Stimulated activated memory B cell treated with anti-CD40 and anti-IgM and Interleukin-4, amounts not matched to agents 10 μg/mL and 1 μg/mL and 100 μg/mL, for 72 hours (primary cell): ENCODE data around the gene GPR34.

ENCODE experiments used
- ATAC-seq: fragments of 150-1000 bp; cut with Tn5 transposase; 2 replicates; pipeline ENCODE4 v1.10.0; 2021
- H3K27ac Mint-ChIP-seq: one replicate; pipeline ENCODE4 v1.8.0; 2022; ENCODE audit warnings: mild to moderate bottlenecking, mixed read lengths
- H3K27me3 Mint-ChIP-seq: one replicate; pipeline ENCODE4 v1.8.0; 2022; ENCODE audit warnings: mixed read lengths
- H3K36me3 Mint-ChIP-seq: one replicate; pipeline ENCODE4 v1.8.0; 2022; ENCODE audit warnings: mixed read lengths
- H3K4me1 Mint-ChIP-seq: one replicate; pipeline ENCODE4 v1.8.0; 2022; ENCODE audit warnings: mixed read lengths
- H3K4me3 Mint-ChIP-seq: one replicate; pipeline ENCODE4 v1.8.0; 2022; ENCODE audit warnings: mild to moderate bottlenecking, moderate library complexity, mixed read lengths
- H3K9me3 Mint-ChIP-seq: one replicate; pipeline ENCODE4 v1.8.0; 2022; ENCODE audit warnings: mixed read lengths

GPR34 gene

DNA sequence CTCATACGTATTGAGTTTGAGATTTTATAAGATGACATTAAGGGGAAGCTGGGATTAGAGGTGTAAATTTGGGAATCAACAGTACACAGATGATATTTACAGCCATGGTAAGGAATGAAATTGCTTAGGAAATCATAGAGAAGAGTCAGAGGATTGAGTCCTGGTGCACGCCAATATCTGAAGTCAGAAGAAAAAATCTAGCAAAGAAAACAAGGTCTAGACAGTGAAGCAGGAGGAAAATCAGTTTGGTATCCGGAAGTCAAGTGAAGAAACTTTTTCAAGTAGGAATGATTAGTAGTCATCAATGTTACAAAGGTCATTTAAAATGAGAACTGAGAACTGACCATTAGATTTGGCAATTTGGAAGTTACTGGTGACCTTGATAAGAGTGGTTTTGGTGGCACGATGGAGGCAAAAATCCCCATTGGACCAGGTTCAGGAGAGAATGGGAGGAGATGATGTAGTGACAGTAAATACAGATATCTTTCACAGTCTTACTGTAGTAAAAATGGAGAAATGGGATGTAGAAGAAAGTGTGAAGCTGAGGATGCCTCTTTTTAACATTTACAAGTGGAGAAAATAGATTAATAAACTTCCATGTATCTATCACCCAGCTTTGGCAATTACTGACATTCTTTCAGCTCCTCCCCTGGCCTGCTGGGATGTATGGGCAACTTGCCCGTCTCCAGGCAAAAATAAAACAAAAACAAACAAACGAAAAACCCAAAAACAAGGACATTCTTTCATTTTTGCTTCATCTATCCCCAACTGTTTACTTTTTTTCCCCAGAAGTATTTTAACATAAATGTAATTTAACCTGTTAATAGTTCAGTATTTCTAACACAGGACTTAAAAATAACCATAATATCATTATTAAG lies 11.4 kb upstream of the GPR34 start:
- Mint-ChIP-seq H3K4me3 (no peak overlapping the region), H3K27ac (no peak overlapping the region), H3K9me3 (no peaks in the 10 kb centered on the region), H3K27me3 (no peaks in the 10 kb centered on the region), H3K4me1 (peaks cover 10% of the 10 kb centered on the region), H3K36me3 (peaks cover 19% of the 10 kb centered on the region)
- ATAC-seq, result no peak

DNA sequence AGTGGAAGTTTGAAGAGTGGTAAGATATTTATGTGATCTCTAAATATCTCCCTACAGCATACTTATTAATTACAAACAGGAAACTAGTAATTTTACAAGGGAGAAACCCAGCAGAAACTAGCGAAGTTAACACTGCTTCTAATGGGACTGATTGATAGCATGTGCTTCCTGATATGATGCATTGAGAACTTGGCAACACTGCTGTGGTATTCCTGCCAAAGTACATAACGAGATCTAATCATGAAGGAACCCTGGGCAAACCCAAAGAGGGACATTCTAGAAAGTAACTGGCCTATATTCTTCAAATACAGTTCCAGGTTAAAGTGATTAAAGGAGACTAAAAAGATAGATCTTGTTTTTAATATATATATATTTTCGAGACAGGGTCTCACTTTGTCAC lies 4.6 kb upstream of the GPR34 start:
- Mint-ChIP-seq H3K27ac (no peak overlapping the region), H3K4me1 (peaks cover 20% of the 10 kb centered on the region), H3K36me3 (no peaks in the 10 kb centered on the region), H3K9me3 (no peaks in the 10 kb centered on the region), H3K27me3 (no peaks in the 10 kb centered on the region), H3K4me3 (no peak overlapping the region)
- no peak for ATAC-seq

DNA sequence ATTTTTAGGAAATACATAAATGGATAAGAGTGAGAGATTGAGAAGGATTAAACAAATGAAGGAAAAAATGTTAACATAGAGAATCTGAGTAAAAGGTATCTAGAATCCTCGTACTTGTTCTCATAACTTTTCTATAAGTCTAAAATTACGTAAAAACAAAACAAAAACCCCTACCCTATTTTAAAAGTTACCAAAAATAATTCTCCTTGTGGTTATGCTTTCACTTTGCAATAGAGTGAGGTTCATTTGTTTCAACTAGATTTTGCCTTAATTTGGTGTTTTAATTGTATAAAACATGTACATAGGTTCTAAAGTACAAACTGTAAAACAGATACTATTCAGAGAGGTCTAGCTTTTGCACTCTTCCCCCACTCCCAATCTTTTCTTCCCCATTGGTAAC lies 3.8 kb upstream of the GPR34 start:
- no peaks in the 10 kb centered on the region for H3K27me3 Mint-ChIP-seq
- H3K36me3 Mint-ChIP-seq, result no peaks in the 10 kb centered on the region
- H3K4me3 Mint-ChIP-seq, result no peak overlapping the region
- H3K9me3 Mint-ChIP-seq, result no peaks in the 10 kb centered on the region
- H3K4me1 Mint-ChIP-seq, result peaks cover 20% of the 10 kb centered on the region
- no peak for ATAC-seq
- no peak overlapping the region for H3K27ac Mint-ChIP-seq

GRCh38 chrX:41686788-41687187 lies 2.0 kb upstream of the GPR34 start:
- Mint-ChIP-seq H3K36me3 (no peaks in the 10 kb centered on the region), H3K27ac (no peak overlapping the region), H3K4me3 (no peak overlapping the region), H3K4me1 (peaks cover 20% of the 10 kb centered on the region), H3K27me3 (no peaks in the 10 kb centered on the region), H3K9me3 (no peaks in the 10 kb centered on the region)
- no peak for ATAC-seq

DNA sequence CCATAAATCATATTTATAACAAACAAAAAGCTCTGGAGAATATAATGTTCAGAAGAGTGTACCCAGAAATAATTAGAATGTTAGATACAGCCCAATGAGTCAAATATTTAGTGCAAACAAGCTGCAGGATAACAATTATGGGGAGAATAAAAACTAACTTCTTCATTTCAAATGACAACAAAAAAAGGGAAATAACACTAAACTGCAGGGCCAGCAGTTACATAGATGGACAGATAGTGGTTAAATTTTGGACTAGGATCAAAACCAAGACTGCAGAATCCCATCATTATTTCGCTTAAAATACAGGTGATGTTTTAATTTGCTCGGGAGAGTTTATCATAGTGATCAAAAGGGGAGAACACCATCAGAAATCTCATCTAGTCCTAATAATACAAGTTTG lies 617 bp upstream of the GPR34 start:
- Mint-ChIP-seq H3K9me3 (no peaks in the 10 kb centered on the region), H3K36me3 (no peaks in the 10 kb centered on the region), H3K4me3 (no peak overlapping the region), H3K27me3 (no peaks in the 10 kb centered on the region), H3K4me1 (peaks cover 30% of the 10 kb centered on the region), H3K27ac (no peak overlapping the region)
- ATAC-seq, result no peak

GRCh38 chrX:41689711-41690110 lies 938 bp downstream of the GPR34 start:
- Mint-ChIP-seq H3K9me3 (no peaks in the 10 kb centered on the region), H3K36me3 (peaks cover 6% of the 10 kb centered on the region), H3K4me1 (peaks cover 37% of the 10 kb centered on the region), H3K4me3 (no peak overlapping the region), H3K27ac (no peak overlapping the region), H3K27me3 (no peaks in the 10 kb centered on the region)
- no peak for ATAC-seq

DNA sequence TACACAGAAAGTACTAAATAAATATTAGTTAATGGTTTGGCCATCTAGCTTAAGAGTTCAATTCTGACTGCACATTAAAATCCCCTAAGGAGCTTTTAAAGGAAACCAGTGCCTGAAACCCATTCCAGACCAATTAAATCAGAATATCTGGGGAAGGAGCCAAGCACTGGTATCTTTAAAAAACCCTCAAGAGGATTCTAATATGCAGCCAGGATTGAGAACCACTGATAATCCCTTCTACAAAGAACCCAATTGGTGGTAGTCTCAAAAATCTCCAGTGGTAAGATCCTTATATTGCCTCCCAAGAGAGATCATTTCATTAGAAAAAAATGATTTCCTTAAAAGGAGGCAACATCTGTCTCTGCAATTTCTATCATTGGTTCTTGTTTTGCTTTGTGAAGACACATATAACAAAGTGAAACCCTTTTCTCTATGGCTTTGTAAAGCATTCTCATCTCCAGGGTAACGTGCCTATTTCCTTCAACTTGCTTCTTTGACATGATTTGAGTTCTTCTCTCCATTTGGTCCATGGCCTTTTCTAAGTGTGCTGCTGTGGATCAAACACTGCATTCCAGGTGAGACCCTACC lies 3.5 kb downstream of the GPR34 start:
- peaks cover 13% of the 10 kb centered on the region for H3K36me3 Mint-ChIP-seq

GRCh38 chrX:41693024-41693423 lies 4.3 kb downstream of the GPR34 start:
- peaks cover 13% of the 10 kb centered on the region for H3K36me3 Mint-ChIP-seq
- no peak overlapping the region for H3K4me3 Mint-ChIP-seq
- no peaks in the 10 kb centered on the region for H3K9me3 Mint-ChIP-seq
- H3K27ac Mint-ChIP-seq, result no peak overlapping the region
- no peaks in the 10 kb centered on the region for H3K27me3 Mint-ChIP-seq
- no peak for ATAC-seq
- peaks cover 25% of the 10 kb centered on the region for H3K4me1 Mint-ChIP-seq

More for the DNA sequence above, 3.5 kb downstream of the GPR34 start:
- ATAC-seq, result no peak
- Mint-ChIP-seq H3K4me1 (peaks cover 28% of the 10 kb centered on the region), H3K9me3 (no peaks in the 10 kb centered on the region), H3K27me3 (no peaks in the 10 kb centered on the region), H3K4me3 (no peak overlapping the region), H3K27ac (no peak overlapping the region)

DNA sequence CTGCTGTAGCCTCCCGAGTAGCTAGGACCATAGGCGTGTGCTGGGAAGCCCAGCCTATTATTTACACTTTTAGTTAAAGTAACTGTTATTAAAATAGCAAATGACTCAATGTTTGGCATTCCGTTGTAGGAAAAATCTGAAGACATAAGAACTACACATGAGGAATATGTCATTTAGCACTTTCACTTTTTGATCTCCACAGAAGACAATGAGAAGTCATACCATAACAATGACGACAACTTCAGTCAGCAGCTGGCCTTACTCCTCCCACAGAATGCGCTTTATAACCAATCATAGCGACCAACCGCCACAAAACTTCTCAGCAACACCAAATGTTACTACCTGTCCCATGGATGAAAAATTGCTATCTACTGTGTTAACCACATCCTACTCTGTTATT lies 6.7 kb downstream of the GPR34 start:
- Mint-ChIP-seq H3K4me3 (no peak overlapping the region), H3K4me1 (peaks cover 17% of the 10 kb centered on the region), H3K27ac (no peak overlapping the region), H3K9me3 (no peaks in the 10 kb centered on the region), H3K36me3 (peaks cover 13% of the 10 kb centered on the region), H3K27me3 (no peaks in the 10 kb centered on the region)
- ATAC-seq, result no peak

GRCh38 chrX:41703574-41704029 lies 14.8 kb downstream of the GPR34 start:
- Mint-ChIP-seq H3K4me3 (no peak overlapping the region), H3K9me3 (no peaks in the 10 kb centered on the region), H3K36me3 (no peaks in the 10 kb centered on the region), H3K4me1 (peaks cover 41% of the 10 kb centered on the region), H3K27ac (no peak overlapping the region), H3K27me3 (no peaks in the 10 kb centered on the region)
- no peak for ATAC-seq

- ATAC-seq, result no peak
- Mint-ChIP-seq H3K27me3 (no peaks in the 10 kb centered on the region), H3K9me3 (no peaks in the 10 kb centered on the region), H3K4me1 (peaks cover 51% of the 10 kb centered on the region), H3K36me3 (no peaks in the 10 kb centered on the region), H3K4me3 (peak overlapping the region; percentile 18), H3K27ac (peak overlapping the region; percentile 75)
Measured at GRCh38 chrX:41705042-41705441, 16.3 kb downstream of the GPR34 start.

DNA sequence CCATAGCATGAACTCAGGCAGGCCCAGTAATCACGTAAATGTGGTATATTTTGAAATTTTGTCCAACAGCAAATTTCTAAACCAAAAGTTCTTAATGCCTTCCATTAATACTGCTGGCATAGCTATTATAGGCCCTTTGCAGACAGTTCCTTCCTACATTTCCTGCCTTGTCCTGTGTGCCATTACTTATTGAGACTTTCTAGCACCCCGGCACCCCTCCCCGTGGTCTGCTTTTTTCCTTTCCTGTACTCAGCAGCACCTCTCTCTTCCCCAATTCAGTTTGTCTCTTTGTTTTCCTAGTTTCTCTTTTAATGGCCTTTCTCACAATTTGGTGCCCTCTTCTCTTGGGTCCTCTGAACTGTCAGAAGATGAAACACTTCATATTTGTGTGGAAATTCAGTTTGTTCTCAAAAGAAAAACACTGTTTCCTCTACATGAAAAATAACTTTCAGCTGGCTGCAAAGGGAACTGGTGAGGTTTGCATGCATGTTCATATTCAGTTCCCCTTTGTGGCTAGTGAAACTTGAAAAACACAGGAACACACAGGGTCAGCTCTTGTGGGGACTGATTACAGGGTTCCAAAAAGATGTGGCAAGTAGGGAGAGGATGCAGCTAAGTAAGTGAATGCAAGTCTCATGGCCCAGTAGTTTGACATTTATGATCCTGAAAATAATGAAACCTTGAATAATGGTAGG lies 17.1 kb downstream of the GPR34 start:
- H3K27ac Mint-ChIP-seq, result peak overlapping the region; percentile 75

DNA sequence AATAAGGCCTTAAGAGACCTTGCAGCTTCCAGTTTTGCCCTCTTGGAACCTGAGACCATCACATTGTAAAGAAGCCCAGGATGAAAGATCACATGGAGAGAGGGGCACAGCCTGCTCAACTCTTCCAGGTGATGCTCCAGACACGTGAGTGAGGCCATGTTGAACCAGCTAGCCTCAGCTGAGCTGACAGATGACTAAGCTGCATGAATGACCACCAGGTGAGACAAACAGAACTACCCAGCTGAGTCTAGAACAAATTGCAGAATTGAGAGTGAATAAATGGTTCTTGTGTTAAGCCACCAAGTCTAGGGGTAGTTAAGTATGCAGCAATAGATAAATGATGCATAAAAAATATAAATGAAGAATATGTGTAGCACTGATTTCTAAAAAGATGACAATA lies 18.4 kb downstream of the GPR34 start:
- H3K4me3 Mint-ChIP-seq, result no peak overlapping the region
- H3K27ac Mint-ChIP-seq, result peak overlapping the region; percentile 75
- H3K27me3 Mint-ChIP-seq, result no peaks in the 10 kb centered on the region
- peak; percentile 63 for ATAC-seq
- no peaks in the 10 kb centered on the region for H3K36me3 Mint-ChIP-seq
- peaks cover 54% of the 10 kb centered on the region for H3K4me1 Mint-ChIP-seq
- no peaks in the 10 kb centered on the region for H3K9me3 Mint-ChIP-seq

More for the DNA sequence above, 17.1 kb downstream of the GPR34 start:
- peak; percentile 82 for ATAC-seq
- H3K9me3 Mint-ChIP-seq, result no peaks in the 10 kb centered on the region
- no peaks in the 10 kb centered on the region for H3K27me3 Mint-ChIP-seq
- H3K4me1 Mint-ChIP-seq, result peaks cover 54% of the 10 kb centered on the region
- peak overlapping the region; percentile 52 for H3K4me3 Mint-ChIP-seq
- no peaks in the 10 kb centered on the region for H3K36me3 Mint-ChIP-seq

GRCh38 chrX:41708486-41708885 lies 19.7 kb downstream of the GPR34 start:
- no peak overlapping the region for H3K27ac Mint-ChIP-seq
- H3K4me3 Mint-ChIP-seq, result no peak overlapping the region
- peaks cover 51% of the 10 kb centered on the region for H3K4me1 Mint-ChIP-seq
- peaks cover 3% of the 10 kb centered on the region for H3K36me3 Mint-ChIP-seq
- H3K9me3 Mint-ChIP-seq, result no peaks in the 10 kb centered on the region
- no peaks in the 10 kb centered on the region for H3K27me3 Mint-ChIP-seq
- no peak for ATAC-seq

GRCh38 chrX:41711021-41711667 lies 22.4 kb downstream of the GPR34 start:
- Mint-ChIP-seq H3K4me1 (peaks cover 37% of the 10 kb centered on the region), H3K9me3 (no peaks in the 10 kb centered on the region), H3K27me3 (no peaks in the 10 kb centered on the region), H3K36me3 (peaks cover 11% of the 10 kb centered on the region), H3K27ac (no peak overlapping the region), H3K4me3 (no peak overlapping the region)
- ATAC-seq, result no peak
